GM19467 (cell line): Measurements from ENCODE around the gene STK32C.

Source experiments
- ATAC-seq: cut with Tn5 transposase; IDR thresholded peaks from one replicate; pipeline ENCODE4 v1.9.1; 2021; ENCODE audit warnings: mild to moderate bottlenecking, moderate library complexity; ENCODE audit not compliant: unreplicated experiment

Gene STK32C

DNA sequence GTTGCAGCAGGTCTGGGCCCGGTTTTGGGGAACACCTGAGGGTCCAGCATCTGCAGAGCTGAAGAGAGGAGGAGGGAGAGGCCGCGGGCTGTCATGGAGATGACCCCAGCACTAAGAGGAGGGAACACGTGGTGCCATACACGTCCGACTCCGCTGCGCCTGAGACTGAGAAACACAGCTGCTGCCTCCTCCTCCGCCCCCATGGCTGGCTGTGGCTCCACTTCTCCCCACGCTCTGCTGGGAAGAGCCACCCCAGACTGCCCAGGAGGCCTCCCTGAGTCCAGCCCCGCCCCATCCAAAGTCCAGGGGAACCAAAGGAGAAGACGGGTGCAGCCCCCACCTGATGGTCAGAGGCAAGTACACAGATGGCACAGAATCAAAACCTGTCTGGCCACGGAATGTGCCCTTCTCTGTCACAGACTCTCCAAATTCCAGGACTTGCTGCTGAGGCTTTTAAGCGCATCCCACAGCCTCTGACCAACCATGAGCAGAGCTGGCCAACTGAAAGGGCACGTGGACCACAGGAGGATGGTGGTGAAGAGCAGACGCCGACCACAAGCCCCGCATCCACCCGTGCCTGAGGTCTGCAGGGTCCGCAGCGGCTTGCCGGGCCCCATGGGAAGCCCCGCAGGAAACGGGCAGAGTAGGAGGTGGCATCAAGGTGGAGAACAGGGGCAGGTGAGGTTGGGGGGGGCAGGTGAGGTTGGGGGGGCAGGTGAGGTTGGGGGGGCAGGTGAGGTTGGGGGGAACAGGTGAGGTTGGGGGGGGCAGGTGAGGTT lies 24.0 kb downstream of the STK32C start:
- no peak for ATAC-seq

DNA sequence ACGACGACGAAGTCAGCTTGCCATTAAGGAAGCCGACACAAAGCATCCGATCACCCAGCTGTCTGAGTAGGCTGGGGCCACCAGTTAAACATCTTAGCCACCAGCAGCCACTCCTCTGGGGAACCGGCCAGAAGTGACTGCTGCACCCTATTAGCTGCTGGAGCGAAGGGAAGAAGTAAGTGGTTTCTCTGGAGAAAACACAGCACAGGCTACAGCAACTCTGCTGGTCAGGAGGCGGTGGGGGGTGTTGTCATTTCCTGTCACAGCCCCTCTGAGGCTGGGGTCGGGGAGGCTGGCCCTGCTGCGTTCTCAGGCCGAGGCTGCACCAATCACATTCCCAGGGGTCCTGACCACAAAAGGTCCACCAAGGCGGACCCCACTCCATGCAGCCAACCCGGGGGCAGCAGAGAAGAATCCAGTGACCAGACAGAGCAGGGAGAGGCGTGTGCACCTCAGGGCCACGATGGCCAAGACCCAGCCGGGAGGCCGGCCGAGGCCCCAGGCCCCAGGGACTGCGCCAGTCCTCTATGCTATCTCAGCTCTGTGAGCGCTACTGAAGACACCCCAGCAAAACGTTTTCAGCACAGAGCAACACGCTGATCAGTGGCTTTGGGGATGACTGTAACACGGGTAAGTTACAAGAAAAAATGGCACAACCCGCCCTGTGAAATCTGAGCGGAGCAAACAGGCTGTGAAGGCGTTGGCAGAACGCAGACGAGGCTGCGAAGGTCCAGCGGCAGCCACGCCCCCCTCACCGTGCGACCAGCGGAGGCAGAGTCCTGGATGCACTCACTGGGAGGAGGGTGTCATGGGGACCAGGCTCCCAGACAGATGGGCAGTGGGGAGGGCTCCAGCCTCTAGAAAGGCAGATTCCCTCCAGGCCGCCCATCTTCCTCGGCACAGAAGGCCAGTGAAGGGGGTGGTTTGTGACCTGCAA lies 24.8 kb downstream of the STK32C start:
- no peak for ATAC-seq

GRCh38 chr10:132281915-132282666 lies 25.7 kb downstream of the STK32C start:
- ATAC-seq, result no peak

DNA sequence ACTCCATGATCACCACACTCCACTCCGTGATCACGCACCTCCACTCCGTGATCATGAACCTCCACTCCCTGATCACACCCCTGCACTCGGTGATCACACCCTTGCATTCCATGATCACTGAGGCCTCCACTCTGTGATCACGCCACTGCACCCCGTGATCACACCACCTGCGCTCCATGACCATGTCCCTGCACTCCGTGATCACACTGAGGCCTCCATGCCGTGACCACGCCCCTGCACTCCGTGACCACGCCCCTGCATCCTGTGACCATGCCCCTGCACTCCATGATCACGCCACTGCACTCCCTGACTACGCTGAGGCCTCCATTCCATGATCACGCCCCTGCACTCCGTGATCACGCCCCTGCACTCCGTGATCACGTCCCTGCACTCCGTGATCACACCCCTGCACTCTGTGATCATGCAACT lies 27.1 kb downstream of the STK32C start:
- ATAC-seq, result no peak

DNA sequence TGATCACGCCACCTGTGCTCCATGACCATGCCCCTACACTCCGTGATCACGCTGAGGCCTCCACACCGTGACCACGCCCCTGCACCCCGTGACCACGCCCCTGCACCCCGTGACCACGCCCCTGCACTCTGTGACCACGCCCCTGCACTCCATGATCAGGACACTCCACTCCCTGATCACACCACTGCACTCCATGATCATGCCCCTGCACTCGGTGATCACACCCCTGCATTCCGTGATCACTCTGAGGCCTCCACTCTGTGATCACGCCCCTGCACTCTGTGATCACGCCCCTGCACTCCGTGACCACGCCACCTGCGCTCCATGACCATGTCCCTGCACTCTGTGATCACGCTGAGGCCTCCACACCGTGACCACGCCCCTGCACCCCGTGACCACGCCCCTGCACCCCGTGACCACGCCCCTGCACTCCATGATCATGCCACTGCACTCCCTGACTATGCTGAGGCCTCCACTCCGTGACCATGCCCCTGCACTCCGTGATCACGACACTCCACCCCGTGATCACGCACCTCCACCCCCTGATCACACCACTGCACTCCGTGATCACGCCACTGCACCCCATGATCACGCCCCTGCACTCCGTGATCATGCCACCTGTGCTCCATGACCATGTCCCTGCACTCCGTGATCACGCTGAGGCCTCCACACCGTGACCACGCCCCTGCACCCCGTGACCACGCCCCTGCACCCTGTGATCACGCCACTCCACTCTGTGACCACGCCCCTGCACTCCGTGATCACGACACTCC lies 27.7 kb downstream of the STK32C start:
- no peak for ATAC-seq

DNA sequence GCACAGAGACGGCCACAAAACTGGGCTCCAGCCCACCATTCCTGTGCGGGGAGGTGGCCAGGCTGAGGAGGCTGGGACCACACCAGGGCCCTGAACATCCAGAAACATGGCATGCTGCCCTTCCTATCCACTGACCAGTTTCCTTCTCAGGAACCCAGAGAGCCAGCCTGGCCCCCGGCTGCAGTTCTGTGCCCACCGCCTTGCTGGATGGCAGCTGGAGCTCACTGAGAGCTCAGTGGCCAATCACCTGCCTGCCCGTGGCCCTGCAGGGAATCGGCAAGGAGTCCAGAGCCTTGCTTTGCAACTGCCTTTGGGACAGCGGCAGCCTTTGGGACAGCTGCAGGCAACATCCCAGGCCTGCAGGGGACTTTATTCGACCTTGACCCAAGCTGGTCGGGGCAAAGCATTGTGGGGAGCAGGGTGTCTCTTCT lies 30.4 kb downstream of the STK32C start:
- no peak for ATAC-seq

GRCh38 chr10:132276706-132277105 lies 31.0 kb downstream of the STK32C start:
- no peak for ATAC-seq

- no peak for ATAC-seq
Measured at GRCh38 chr10:132276179-132276675, 31.5 kb downstream of the STK32C start.

DNA sequence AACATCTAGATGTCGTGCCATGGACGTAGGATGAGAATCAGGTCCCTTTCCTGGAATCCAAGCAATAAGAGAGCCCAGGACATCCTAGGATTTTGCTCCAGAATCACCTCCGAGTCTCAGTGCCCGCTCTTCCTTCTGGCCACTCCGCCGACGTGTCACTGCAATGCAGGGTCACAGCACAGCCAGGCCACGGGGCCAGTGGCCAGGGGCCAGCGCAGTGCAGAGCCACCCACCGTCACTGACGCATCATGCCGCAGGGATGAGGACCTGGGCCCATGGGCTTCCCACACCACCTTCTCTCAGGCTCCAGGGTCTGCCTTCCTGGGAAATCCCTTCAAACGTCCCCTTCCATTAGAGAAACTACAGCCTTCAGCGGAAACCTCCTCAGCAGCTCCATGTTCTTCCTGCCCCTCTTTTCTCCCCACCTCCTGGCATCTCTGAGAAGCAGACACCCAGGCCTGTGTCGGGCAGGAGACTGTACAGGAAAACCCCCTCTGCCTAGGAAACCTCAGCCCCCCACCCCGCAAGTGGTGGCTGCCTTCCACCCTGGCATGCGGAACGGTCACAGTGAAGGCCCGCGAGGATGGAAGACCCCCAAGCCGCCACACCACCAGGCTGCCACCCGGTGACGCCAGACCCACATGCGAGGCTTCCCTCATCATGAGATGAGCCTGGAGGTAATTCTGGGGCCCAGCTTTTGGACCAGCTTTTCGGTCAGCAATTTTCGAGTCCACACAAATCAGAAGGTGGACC lies 32.1 kb downstream of the STK32C start:
- ATAC-seq, result no peak

GRCh38 chr10:132274986-132275385 lies 32.8 kb downstream of the STK32C start:
- no peak for ATAC-seq

DNA sequence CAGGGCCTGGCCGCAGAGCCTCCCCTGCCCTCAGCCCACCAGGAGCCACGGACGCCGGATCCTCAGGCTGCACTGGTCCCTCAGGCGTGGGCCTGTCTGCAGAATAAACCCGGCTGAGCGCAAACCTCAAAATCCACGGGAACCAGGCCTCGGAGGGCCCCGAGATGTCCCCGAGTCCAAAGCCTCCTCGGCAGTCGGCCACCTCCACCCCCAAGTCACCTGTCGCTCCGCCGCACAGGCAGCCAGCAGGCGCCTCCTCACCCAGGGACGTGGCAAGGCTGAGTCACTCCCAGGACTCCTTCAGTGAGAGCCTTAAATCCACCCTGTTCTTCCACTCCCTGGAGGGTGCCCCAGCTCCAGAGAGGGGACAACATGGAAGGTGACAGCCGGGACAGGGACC lies 33.2 kb downstream of the STK32C start:
- ATAC-seq, result no peak

- ATAC-seq, result no peak
Measured at GRCh38 chr10:132273966-132274365, 33.8 kb downstream of the STK32C start.

DNA sequence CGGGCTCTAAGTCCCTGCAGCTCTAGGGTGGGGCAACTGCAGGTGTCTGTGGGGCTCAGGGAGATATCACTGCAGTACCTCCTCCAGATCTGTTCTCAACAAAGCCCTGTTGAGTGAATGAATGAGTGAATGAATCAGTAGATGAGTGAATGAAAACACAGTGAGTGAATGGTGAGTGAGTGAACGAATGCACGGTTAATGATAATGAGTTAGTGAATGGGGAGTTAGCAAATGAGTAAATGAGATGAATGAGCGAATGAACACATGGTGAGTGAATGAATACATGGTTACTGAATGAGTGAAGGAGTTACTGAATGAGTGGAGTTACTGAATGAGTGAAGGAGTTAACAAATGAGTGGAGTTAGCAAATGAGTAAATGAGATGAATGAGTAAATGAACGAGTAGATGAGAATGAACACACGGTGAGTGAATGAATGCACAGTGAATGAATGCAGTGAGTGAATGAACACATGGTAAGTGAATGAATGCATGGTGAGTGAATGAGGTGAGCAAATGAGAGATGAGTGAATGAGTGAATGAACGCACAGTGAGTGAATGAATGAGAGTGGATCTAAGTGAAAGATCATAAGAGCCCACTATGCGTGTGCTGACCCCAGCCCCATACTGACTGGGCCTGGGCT lies 34.3 kb downstream of the STK32C start:
- ATAC-seq, result no peak

DNA sequence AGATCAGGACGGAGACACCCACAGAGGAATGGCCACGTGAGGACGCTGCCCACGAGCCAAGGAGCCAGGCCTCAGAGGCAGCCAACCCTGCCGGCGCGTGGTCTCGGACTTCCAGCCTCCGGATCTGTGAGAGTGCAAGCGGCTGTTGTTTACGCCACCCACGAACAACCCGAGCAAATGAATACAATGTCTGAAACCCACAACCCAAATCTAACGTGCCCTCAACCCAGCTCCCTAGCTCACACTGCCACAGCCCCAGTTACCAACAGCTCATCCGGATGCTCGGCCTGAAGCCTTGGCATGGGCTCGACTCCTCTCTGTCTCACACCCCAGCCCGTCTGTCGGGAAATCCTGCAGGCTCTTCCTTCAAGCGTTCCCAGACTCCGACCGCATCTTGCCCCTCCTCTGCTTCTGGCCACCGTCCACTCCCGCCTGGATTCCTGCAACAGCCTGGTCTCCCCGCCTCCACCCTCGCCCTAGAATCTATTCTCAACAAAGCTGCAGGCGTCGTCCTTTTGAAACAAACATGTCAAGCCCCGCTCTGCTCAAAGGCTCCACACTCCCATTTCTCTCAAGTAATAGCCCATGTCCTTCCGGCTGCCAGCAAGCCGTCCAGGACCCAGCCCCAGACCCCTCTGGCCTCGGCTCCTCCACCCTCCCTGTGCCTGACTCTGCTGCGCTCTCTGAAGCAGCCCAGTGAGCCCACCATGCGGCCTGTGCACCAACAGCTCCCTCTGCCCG lies 35.3 kb downstream of the STK32C start:
- no peak for ATAC-seq

GRCh38 chr10:132271458-132272230 lies 36.1 kb downstream of the STK32C start:
- no peak for ATAC-seq

DNA sequence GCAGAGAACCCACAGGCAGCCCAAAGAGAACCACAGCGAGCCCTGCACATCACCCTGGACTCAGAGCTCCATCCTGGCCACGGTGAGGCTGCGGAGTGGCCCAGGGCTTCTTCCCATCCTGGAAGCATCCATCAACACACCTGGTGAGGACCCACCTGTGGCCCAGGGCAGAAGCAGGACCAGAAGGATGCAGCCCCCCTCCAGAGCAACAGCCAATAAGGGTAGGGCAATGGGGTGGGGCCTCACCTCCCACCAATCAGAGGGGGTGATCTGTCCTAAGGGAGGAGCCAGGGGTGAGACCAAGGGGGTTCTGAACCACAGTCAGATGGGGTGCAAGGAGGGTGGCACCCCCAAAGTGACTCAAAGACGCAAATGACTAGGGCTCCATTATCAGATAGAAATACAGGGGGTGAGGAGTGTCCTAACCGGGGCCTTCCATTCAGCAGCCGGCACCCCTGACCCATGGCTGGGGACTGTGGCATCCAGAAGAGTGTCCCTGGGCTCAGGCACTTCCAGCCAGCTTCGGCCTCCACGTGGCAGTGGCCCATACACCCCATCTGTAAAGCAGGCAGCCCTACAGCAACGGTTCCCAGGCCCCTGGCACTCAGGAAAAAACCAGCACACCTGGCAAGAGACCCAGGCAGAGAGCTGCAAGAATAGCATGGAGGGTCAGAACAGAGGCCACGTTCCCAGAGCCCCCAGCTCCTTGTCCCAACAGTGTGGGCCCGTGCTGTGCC lies 36.9 kb downstream of the STK32C start:
- ATAC-seq, result no peak

- no peak for ATAC-seq
Measured at GRCh38 chr10:132270256-132270655, 37.5 kb downstream of the STK32C start.
